ENCODE results near the gene SOHLH1. TPM values are rescaled to one million over a fixed set of nuclear protein-coding genes. Genes with fewer than 3 reads are reported as not detected.

SOHLH1 gene
- total RNA-seq, 1 experiment from 2014 or later, result not detected

GRCh38 chr9:135698767-135699166, 514 bp downstream of the SOHLH1 start:
- ChIA-PET POLR2A (ENCODE audit: unreplicated experiment) (no interaction called here), CTCF (no interaction called here)
- Histone ChIP-seq H3K36me3 (ENCODE audit: low read depth) (no peaks in the 10 kb centered on the region), H3K9me3 (ENCODE audit: insufficient read depth, low read depth) (no peaks in the 10 kb centered on the region), H3K4me3 (no peak overlapping the region), H2AFZ (no peak overlapping the region), H3K79me2 (ENCODE audit: low read depth) (no peaks in the 10 kb centered on the region), H3K4me2 (no peak overlapping the region), H3K4me1 (replicated peaks; ENCODE audit: insufficient read depth) (no peaks in the 10 kb centered on the region), H3F3A (ENCODE audit: insufficient read depth, low read depth) (no peaks in the 10 kb centered on the region), H3K9me2 (ENCODE audit: insufficient read depth) (no peaks in the 10 kb centered on the region), H3K27me3 (ENCODE audit: insufficient read depth, low read depth) (peaks cover 84% of the 10 kb centered on the region), H3K27ac (no peak overlapping the region), H4K20me1 (ENCODE audit: insufficient read depth) (no peaks in the 10 kb centered on the region)
- BruUV-seq (replicated peaks), result no TSS peak
- TF ChIP-seq, protein P1, sequence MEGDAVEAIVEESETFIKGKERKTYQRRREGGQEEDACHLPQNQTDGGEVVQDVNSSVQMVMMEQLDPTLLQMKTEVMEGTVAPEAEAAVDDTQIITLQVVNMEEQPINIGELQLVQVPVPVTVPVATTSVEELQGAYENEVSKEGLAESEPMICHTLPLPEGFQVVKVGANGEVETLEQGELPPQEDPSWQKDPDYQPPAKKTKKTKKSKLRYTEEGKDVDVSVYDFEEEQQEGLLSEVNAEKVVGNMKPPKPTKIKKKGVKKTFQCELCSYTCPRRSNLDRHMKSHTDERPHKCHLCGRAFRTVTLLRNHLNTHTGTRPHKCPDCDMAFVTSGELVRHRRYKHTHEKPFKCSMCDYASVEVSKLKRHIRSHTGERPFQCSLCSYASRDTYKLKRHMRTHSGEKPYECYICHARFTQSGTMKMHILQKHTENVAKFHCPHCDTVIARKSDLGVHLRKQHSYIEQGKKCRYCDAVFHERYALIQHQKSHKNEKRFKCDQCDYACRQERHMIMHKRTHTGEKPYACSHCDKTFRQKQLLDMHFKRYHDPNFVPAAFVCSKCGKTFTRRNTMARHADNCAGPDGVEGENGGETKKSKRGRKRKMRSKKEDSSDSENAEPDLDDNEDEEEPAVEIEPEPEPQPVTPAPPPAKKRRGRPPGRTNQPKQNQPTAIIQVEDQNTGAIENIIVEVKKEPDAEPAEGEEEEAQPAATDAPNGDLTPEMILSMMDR (conservative IDR thresholded peaks at IDR 0.05), result no peak
- TF ChIP-seq EZH2 (IDR thresholded peaks at IDR 0.05; ENCODE audit: low read depth), result no peak
- intact Hi-C loops (cut with micrococcal nuclease; ENCODE audit: unreplicated experiment), result no loop called here
- no peak for DNase-seq

DNA sequence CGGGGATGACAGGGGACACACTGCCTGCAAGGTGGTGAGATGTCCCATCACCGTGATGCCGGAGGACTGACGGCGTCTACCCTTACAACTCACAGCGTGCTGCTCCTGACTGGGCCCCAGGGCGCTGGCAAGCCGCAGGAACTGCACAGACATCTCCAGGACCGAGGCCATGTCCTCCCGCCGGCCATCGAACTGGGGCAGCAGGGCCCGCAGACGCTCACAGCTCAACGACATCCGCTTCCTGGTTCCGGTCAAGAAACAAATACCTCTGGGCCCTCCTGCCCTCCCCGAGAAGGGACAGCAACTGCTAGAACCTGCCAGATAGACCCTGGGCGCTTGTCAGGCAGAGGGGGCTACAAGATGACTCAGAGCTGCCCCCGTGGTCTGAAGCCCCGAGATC, 1.0 kb downstream of the SOHLH1 start:
- no peaks in the 10 kb centered on the region for H3K4me1 ChIP-seq (replicated peaks; ENCODE audit: insufficient read depth)
- ChIA-PET POLR2A (ENCODE audit: unreplicated experiment) (no interaction called here), CTCF (no interaction called here)
- no peak overlapping the region for H3K27ac ChIP-seq
- no peaks in the 10 kb centered on the region for H3F3A ChIP-seq (ENCODE audit: insufficient read depth, low read depth)
- no peak overlapping the region for H3K4me2 ChIP-seq
- H3K27me3 ChIP-seq (ENCODE audit: insufficient read depth, low read depth), result peaks cover 84% of the 10 kb centered on the region
- no peaks in the 10 kb centered on the region for H3K9me3 ChIP-seq (ENCODE audit: insufficient read depth, low read depth)
- H3K36me3 ChIP-seq (ENCODE audit: low read depth), result no peaks in the 10 kb centered on the region
- H3K4me3 ChIP-seq, result no peak overlapping the region
- no peaks in the 10 kb centered on the region for H4K20me1 ChIP-seq (ENCODE audit: insufficient read depth)
- no peak for DNase-seq
- no peaks in the 10 kb centered on the region for H3K9me2 ChIP-seq (ENCODE audit: insufficient read depth)
- TF ChIP-seq, protein P1 (conservative IDR thresholded peaks at IDR 0.05), result no peak
- no peak for TF ChIP-seq EZH2 (IDR thresholded peaks at IDR 0.05; ENCODE audit: low read depth)
- no peak overlapping the region for H2AFZ ChIP-seq
- no TSS peak for BruUV-seq (replicated peaks)
- H3K79me2 ChIP-seq (ENCODE audit: low read depth), result no peaks in the 10 kb centered on the region
- intact Hi-C loops (cut with micrococcal nuclease; ENCODE audit: unreplicated experiment), result no loop called here

DNA sequence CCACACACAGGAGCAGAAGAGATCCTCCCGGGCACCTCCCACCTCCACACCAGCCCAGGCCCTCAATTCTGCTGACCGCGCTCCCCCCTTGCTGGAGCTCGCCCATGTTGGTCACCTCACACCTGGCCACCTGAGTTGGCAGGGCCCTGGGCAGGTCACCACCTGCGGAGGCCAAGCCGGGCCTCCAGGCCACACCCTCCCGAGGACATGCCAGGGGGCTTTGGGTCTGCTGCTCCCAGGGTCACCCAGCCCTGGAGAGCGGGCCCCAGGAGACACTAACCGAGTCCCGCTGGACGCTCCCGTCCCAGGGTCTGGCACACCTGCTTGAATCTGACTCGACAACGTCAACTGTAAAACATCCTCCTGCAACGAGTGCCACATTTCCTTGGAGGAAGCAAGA, 2.1 kb downstream of the SOHLH1 start:
- no peak for TF ChIP-seq EZH2 (IDR thresholded peaks at IDR 0.05; ENCODE audit: low read depth)
- TF ChIP-seq, protein P1 (conservative IDR thresholded peaks at IDR 0.05), result no peak
- no peaks in the 10 kb centered on the region for H3K79me2 ChIP-seq (ENCODE audit: low read depth)
- H2AFZ ChIP-seq, result no peak overlapping the region
- no peak overlapping the region for H3K4me2 ChIP-seq
- ChIA-PET CTCF (no interaction called here), POLR2A (ENCODE audit: unreplicated experiment) (no interaction called here)
- intact Hi-C loops (cut with micrococcal nuclease; ENCODE audit: unreplicated experiment), result no loop called here
- DNase-seq, result no peak
- no peaks in the 10 kb centered on the region for H3K4me1 ChIP-seq (replicated peaks; ENCODE audit: insufficient read depth)
- no peaks in the 10 kb centered on the region for H3K36me3 ChIP-seq (ENCODE audit: low read depth)
- H3F3A ChIP-seq (ENCODE audit: insufficient read depth, low read depth), result no peaks in the 10 kb centered on the region
- no peaks in the 10 kb centered on the region for H3K9me2 ChIP-seq (ENCODE audit: insufficient read depth)
- H4K20me1 ChIP-seq (ENCODE audit: insufficient read depth), result no peaks in the 10 kb centered on the region
- no peak overlapping the region for H3K27ac ChIP-seq
- no peak overlapping the region for H3K4me3 ChIP-seq
- BruUV-seq (replicated peaks), result no TSS peak
- peaks cover 86% of the 10 kb centered on the region for H3K27me3 ChIP-seq (ENCODE audit: insufficient read depth, low read depth)
- H3K9me3 ChIP-seq (ENCODE audit: insufficient read depth, low read depth), result no peaks in the 10 kb centered on the region
